Femur (tissue), 1 donor: ENCODE data around the gene ITIH1.

Experiments
- DNase-seq: peaks from one replicate; pipeline ENCODE4 v3.0.0-alpha.2; 2017

ITIH1 gene

GRCh38 chr3:52817221-52817620 lies 39.8 kb downstream of the ITIH1 start:
- no peak for DNase-seq

DNA sequence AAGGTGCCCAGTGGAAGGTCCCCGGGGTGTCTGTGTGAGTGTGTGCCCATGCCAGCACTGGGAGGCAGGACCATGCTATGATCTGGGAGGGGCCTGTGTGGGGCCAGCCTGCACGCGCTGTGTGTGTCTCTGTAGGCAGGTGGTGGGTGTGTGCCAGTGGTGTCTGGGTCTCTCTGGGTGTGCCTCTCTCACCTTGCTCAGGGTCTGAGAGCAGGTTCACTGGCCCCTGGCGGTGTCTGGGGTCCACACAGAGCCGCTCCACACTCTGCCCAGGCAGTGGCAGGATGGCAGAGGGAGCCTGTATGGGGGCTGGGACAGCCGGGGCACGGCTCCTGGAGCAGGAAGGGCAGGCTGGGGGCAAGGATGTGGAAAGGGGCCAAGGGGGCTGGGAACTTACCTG lies 40.5 kb downstream of the ITIH1 start:
- DNase-seq = no peak

- DNase-seq = no peak
These were observed 42.5 kb downstream of the ITIH1 start for GRCh38 chr3:52819936-52820335.

- DNase-seq = no peak
These were observed 43.3 kb downstream of the ITIH1 start for GRCh38 chr3:52820736-52821135.

GRCh38 chr3:52822363-52822762 lies 45.0 kb downstream of the ITIH1 start:
- DNase-seq = no peak

DNA sequence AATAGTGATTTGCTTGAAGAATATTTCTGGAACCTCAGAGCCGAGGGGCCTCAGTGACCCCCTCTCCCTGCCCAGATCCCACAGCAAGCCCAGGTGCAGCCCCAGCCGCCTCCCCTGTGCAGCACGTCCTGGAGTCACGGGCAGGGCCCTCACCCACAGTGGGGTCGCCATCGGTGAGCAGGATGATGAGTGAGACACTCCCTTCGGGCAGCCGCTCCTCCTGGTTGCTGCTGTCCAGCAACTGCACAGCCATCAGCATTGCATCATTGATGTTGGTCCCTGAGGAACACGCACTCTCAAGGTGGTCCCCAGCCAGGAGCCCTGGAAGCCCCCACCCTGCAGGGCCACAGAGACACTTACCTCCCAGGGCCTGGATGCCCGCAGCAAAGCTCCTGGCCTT lies 46.6 kb downstream of the ITIH1 start:
- no peak for DNase-seq

DNA sequence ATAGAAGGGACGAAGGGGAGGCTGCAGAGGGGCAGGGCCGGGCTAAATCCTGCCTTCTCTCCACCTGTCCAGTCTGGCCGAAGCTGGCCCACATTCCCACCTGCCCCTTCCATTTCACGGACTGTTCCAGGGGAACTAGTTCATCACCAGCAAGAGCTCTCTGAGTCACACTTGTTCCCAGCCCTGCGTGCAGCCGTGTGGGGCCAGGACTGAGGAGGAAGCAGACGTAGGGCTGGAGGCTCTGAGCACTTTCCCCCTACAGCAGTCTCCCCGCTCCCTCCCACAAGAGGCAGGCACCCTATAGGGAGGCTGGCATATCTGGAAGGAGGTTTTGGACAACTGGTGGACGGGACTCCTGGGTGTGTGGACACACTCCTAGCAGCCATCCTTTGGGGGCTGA lies 50.0 kb downstream of the ITIH1 start:
- DNase-seq = no peak

DNA sequence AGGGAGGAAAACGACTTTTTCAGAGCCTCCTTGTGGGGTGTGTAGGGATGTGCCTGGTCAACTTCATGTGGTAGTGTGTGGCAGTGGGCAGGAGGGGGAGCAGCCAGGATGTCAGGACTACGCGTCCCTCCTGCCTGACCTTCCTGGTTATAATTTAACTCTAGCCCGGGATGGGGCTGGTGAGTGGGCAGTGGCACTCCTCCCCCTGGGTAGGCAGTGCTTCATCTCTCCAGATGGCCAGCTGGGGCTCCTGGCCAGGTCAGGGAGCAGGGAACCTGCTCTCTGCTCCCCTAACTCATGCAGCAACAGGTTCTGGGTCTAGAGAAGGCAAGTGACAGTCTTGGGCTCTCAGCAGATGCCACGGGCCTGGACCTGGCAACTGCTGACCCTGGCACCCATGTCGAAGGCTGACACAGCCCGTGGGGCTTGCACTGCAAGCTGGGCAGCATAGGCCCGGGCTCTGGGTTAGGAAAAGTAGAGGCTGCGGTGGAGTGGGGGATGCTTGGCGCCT lies 50.5 kb downstream of the ITIH1 start:
- no peak for DNase-seq

DNA sequence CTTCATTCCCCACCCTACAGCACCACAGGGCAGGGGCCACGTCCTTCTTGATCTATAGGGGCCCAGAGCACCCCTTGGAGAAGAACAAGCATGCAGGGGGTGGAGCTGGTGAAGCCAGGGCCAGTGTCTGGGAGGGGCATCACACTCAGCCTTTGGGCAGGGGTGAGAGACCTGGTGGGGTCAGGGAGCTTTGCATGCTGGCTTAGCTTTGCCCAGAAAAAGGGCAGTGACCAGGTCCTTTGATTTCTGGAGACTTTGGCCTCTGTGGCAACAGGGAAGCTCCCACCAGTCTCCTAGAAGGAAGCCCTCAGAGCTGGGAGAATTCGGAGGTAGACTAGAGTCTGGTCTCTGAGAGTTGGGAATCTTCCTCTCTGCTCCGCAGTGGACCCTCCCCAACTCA lies 52.1 kb downstream of the ITIH1 start:
- no peak for DNase-seq

- DNase-seq = no peak
These were observed 52.6 kb downstream of the ITIH1 start for GRCh38 chr3:52829906-52830463.

DNA sequence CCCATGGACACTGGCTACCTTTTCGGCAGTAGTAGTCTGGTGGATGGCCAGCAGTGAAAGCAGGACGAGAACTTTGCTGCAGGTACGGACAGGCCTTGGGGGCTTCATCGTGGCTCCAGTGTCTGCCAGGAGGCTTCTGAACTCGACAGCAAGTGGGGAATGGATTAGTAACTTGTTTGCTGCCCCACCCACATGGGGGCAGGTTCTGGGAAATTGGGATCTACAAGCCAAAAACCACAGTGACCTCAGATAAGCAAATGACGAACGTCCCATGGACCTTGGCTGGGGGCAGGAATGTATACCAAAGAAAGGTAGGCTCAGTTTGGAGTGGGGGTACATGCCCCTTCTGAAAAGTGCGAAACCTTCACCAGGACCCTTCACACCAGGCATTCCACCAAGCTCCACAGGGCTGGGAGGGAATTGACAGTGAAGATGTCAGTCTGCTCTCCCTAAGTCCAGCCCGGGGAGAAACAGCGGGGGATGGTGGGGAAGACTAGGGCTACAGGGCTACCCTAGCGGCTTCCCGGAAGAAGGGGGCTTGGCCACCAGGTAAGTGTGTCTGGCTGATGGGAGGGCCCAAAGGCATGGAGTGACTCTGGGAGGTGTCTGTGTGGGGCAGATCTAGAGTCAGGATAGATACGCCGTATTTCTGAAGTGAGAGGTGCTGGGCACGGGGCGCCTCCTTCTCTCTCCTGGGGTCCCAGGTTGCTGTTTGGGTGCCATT lies 53.3 kb downstream of the ITIH1 start, which contains the start of gene ITIH4:
Gene ITIH4 (minus strand): TSS at position 138 of the 724 bp plus-strand sequence. CDS start 30 bp downstream, at position 108.
- DNase-seq = no peak

GRCh38 chr3:52831500-52832301 lies 54.3 kb downstream of the ITIH1 start:
- DNase-seq = peak; percentile 62

DNA sequence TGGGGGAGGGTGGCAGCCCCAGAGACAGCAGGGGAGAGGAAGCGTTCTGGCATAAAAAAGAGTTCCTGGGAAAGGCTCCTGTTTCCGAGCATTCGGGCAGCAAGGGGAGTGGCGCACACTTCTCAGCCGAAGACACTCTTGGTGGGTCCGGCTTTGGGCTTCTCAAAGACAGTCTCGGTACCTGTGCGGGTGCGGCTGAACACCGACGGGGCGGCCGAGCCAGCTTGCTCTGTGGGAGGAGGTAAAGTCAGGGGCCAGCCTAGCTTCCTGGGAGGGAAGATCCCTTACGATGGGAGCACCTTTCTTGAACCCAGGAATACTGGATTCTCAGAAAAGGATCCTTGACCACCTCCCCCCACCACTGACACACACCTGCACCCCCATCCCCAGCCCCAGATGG lies 55.8 kb downstream of the ITIH1 start:
- no peak for DNase-seq

DNA sequence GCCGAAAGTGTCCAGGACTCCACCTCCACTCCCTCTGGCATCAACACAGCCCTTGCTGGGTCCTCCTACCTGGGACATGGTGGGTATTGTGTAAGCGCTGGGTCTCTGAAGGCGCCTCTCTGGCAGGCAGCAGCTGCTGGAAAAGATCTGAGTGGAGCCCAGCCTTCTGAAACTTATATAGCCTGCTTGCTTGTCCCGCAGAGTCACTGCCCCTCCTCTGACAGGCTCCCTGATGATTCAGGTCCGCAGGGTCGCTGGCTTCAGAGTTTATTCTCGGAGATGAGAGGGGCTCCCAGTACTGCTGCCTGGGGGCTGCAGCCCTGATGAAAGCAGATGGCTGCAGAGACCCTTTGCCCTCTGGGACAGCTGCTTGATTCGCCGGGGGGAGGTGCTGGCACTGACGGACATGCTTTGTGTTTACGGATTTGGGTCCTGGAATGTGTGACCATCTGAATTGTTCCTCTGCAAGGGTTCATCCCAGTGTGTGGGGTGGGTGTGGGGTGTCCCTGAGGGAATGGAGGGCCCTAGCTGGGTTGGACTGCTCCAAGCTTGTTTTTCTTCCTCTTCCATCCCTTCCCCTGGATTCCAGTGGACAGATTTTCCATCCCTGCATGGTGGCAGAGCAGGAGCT lies 57.6 kb downstream of the ITIH1 start, which contains the start of gene MUSTN1:
Gene MUSTN1 (minus strand): TSS at position 149 of the 631 bp plus-strand sequence. CDS start 71 bp downstream, at position 78.
- DNase-seq = peak; percentile 67

GRCh38 chr3:52835766-52836470 lies 58.5 kb downstream of the ITIH1 start:
- DNase-seq = peak; percentile 47

DNA sequence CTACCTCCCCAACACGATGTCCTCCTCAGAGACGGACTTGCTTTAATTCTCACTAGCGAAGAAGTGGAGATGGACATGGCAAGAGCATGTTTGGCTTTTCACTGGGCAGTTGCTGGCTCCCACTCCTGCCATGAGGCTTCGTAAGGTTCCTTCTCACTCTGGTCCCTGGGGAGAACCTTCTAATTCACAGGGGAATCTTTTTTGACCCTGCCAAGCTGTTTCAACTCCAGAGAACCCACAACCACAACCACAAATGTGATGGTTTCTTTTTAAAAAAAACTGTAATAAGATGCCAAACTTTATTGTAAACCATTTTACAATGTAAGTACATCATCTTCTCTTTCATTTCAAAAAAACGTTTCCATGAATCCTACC lies 59.1 kb downstream of the ITIH1 start:
- no peak for DNase-seq

GRCh38 chr3:52836986-52837385 lies 59.6 kb downstream of the ITIH1 start:
- no peak for DNase-seq

- no peak for DNase-seq
These were observed 61.3 kb downstream of the ITIH1 start for GRCh38 chr3:52838561-52839267.

DNA sequence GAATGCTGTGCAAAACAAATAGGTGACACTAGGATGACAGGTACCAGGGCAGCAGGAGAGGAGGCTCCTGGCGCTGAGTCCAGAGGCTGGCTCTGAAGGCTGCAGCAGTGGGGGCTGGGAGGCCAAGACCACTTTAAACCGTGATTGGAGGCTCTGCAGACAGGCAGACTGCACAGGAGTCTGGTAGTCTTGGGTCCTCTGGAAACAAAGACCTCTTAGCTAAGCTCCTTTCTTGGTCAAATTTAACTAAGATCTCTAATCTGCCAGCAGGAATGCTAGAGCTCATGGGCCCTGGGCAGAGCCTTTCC lies 61.8 kb downstream of the ITIH1 start:
- DNase-seq = no peak

- DNase-seq = no peak
These were observed 62.6 kb downstream of the ITIH1 start for GRCh38 chr3:52839892-52840545.

- DNase-seq = no peak
These were observed 64.0 kb downstream of the ITIH1 start for GRCh38 chr3:52841211-52841980.
